COR-L47 (cell line): ENCODE measurements around the gene ANKMY1.
"Not testable (repeated sequence)": the region's sequence is repeated elsewhere in the genome, so short reads cannot be mapped to it uniquely, and the experiment has no call there.

Source experiments
- DNase-seq: peaks from one replicate; lab custom pipeline; 2025; lab: John Stamatoyannopoulos, UW

ANKMY1 gene

GRCh38 chr2:240503375-240503774, 54.4 kb downstream of the ANKMY1 start:
- DNase-seq: no peak

- no peak for DNase-seq
These were observed 55.2 kb downstream of the ANKMY1 start for GRCh38 chr2:240502430-240503121.

GRCh38 chr2:240502059-240502429, 55.7 kb downstream of the ANKMY1 start:
- DNase-seq: no peak

GRCh38 chr2:240501531-240501991, 56.2 kb downstream of the ANKMY1 start:
- no peak for DNase-seq

- DNase-seq: no peak
These were observed 57.0 kb downstream of the ANKMY1 start for GRCh38 chr2:240500561-240501423.

GRCh38 chr2:240499309-240500301, 58.2 kb downstream of the ANKMY1 start:
- DNase-seq: no peak

- no peak for DNase-seq
These were observed 58.9 kb downstream of the ANKMY1 start for GRCh38 chr2:240498958-240499260.

- no peak for DNase-seq
These were observed 59.4 kb downstream of the ANKMY1 start for GRCh38 chr2:240498171-240498957.

- DNase-seq: not testable (repeated sequence)
These were observed 60.7 kb downstream of the ANKMY1 start for GRCh38 chr2:240497082-240497481.

- DNase-seq: not testable (repeated sequence)
These were observed 62.8 kb downstream of the ANKMY1 start for GRCh38 chr2:240494942-240495341.

- no peak for DNase-seq
These were observed 63.5 kb downstream of the ANKMY1 start for GRCh38 chr2:240494194-240494793.

- DNase-seq: no peak
These were observed 66.3 kb downstream of the ANKMY1 start for GRCh38 chr2:240491483-240491882.

- DNase-seq: no peak
These were observed 75.6 kb downstream of the ANKMY1 start for GRCh38 chr2:240482141-240482540.

GRCh38 chr2:240481720-240482119, 76.1 kb downstream of the ANKMY1 start:
- no peak for DNase-seq

GRCh38 chr2:240480834-240481623, 76.8 kb downstream of the ANKMY1 start:
- DNase-seq: no peak

- no peak for DNase-seq
These were observed 78.7 kb downstream of the ANKMY1 start for GRCh38 chr2:240479111-240479501.

- DNase-seq: no peak
These were observed 79.3 kb downstream of the ANKMY1 start for GRCh38 chr2:240478346-240479110.

- DNase-seq: no peak
These were observed 79.9 kb downstream of the ANKMY1 start for GRCh38 chr2:240477916-240478315.

- no peak for DNase-seq
These were observed 84.6 kb downstream of the ANKMY1 start for GRCh38 chr2:240473211-240473610.
